Activated CD8-positive, alpha-beta T cell treated with anti-CD3 and anti-CD28 coated beads, Interleukin-2, amount 10 ng/mL, durations not matched to agents 7 days and 5 days (primary cell): ENCODE results near the gene SPECC1. TPM values are rescaled to one million over a fixed set of nuclear protein-coding genes. Genes with fewer than 3 reads are reported as not detected.
"Not testable (repeated sequence)": the region's sequence is repeated elsewhere in the genome, so short reads cannot be mapped to it uniquely, and the experiment has no call there.

Experiments
- ATAC-seq: fragments of 150-1000 bp; cut with Tn5 transposase; one replicate; pipeline ENCODE4 v1.10.0; 2021; ENCODE audit warnings: moderate library complexity
- CTCF ChIA-PET: fragments of 350-600 bp; sonication (Branson Sonifier 250); formaldehyde crosslinking; loops from one replicate; lab custom pipeline; 2021; ENCODE audit warnings: antibody characterized with exemption; lab: Charles Lee
- POLR2A ChIA-PET: fragments of 350-600 bp; sonication (Branson Sonifier 250); formaldehyde crosslinking; loops from one replicate; lab custom pipeline; 2021; ENCODE audit warnings: antibody characterized with exemption; lab: Charles Lee
- DNase-seq: peaks from one replicate; pipeline ENCODE4 v3.0.0-alpha.2; 2020
- H3K27ac Mint-ChIP-seq: one replicate; pipeline ENCODE4 v1.8.0; 2021; ENCODE audit warnings: mild to moderate bottlenecking, mixed read lengths
- H3K27me3 Mint-ChIP-seq: one replicate; pipeline ENCODE4 v1.8.0; 2021; ENCODE audit warnings: low read depth, mixed read lengths
- H3K36me3 Mint-ChIP-seq: one replicate; pipeline ENCODE4 v1.8.0; 2021; ENCODE audit warnings: low read depth, mixed read lengths
- H3K4me1 Mint-ChIP-seq: one replicate; pipeline ENCODE4 v1.8.0; 2021; ENCODE audit warnings: low read depth, mixed read lengths
- H3K4me3 Mint-ChIP-seq: one replicate; pipeline ENCODE4 v1.8.0; 2021; ENCODE audit warnings: mild to moderate bottlenecking, mixed read lengths
- H3K9me3 Mint-ChIP-seq: one replicate; pipeline ENCODE4 v1.8.0; 2022; ENCODE audit warnings: mixed read lengths; ENCODE audit not compliant: insufficient read depth
- total RNA-seq, 2 experiments: library from RNA; stranded (reverse); gene quantifications; one replicate each; pipeline ENCODE4 v1.2.3, GENCODE V29; 2021

Gene SPECC1
- total RNA-seq, 2 experiments from 2014 or later: 4.2 to 5.3 TPM

DNA sequence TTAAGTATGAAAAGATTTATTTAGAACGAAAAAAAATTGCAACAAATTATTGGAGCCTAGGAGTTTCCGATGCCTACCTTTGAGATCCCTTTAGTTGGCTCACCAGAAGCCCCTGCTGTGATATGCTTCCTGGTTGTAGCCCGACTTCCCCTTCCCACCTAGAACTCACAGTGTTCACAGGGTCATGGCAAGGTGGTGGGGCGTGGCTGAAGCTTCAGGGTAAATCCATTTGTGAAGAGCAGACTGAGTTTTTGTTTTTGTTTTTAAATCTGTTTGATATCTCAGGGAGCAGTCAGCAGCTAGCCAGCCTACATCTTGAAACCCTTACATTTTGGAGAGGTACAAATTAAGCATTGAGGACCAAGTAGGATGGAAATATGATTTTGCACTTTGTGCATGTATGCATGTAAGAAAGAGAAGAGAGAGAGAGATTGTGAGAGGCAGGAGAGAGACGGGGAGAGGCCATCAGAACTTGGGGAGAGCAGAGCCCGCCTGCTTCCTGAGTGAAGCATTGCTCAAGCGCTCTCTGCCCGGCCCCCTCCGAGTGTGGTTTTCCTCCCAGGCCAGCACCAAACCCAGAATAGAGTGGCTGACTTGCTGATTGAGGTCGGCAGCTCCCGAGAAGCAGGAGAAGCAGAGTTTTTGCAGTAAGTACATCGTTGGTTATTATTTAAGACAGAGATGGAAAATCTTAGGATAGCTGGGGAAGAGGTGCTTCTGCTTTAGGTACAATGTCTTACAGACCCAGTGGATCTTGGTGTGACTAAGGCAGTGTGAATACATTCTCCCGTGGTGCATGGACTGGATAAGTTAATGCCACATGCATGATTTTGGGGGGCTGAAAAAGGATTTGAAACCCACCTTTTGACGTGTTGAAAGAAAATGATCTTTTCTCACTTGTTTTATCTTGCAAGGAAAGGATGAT lies 64.2 kb downstream of the SPECC1 start:
- ATAC-seq (peak; percentile 97), DNase-seq (peak; percentile 70)
- Mint-ChIP-seq H3K27me3 (peaks cover 6% of the 10 kb centered on the region), H3K9me3 (no peaks in the 10 kb centered on the region), H3K27ac (peak overlapping the region; percentile 81), H3K4me1 (peaks cover 28% of the 10 kb centered on the region), H3K4me3 (peak overlapping the region; percentile 62), H3K36me3 (no peaks in the 10 kb centered on the region)
- CTCF ChIA-PET: interaction anchor here (1.2 to 1.4 kb wide), 3 partner anchors 17 to 65 kb away, joined by 3 to 4 read pairs (median 4); partner anchors contain the start of gene SPECC1
- POLR2A ChIA-PET: no interaction called here

DNA sequence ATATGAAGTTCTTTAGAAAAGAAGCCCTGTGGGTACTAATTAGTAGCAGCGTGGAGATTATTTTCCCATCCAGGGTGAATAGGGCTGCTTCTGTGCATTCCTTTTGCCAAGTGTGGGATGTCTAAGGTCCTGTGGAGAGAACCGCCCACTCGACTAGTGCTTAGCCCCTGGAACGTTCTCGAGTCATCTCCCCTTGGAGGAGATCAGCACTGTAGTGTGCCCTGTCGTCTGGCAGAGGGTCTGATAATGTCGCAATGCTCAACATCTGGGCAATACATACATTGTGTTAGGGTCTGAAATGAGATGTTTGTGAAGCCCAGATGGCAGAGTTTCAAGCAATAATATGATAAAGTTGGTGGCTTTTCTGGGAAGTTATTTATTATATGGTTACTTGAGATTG lies 64.8 kb downstream of the SPECC1 start:
- Mint-ChIP-seq H3K9me3 (no peaks in the 10 kb centered on the region), H3K36me3 (no peaks in the 10 kb centered on the region), H3K27ac (no peak overlapping the region), H3K4me3 (peak overlapping the region; percentile 62), H3K4me1 (peaks cover 28% of the 10 kb centered on the region), H3K27me3 (peaks cover 6% of the 10 kb centered on the region)
- ATAC-seq (no peak), DNase-seq (no peak)
- POLR2A ChIA-PET: no interaction called here
- CTCF ChIA-PET: interaction anchor here (1.1 to 1.6 kb wide), 3 partner anchors 64 to 81 kb away, joined by 3 to 4 read pairs (median 4); partner anchors contain the start of gene SPECC1

DNA sequence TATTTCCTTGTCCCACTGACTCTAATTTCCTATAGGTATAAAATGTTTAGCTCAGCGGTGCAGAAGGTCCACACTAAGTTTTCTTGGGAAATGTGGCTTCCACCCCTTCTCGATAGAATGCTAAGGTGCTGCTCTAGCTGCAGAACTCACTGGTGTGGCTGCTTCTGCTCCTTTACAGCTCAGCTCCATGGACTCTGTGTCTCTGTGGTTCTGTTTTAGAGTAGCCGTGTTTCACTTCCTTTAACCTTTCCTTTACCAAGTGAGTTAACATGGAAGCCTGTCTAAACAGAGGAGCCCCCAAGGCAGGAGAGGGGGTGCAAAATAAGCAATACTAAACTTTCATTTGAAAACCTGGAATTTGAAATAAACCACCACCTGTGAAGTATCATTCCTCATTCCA lies 65.3 kb downstream of the SPECC1 start:
- POLR2A ChIA-PET: no interaction called here
- no peaks in the 10 kb centered on the region for H3K36me3 Mint-ChIP-seq
- H3K4me3 Mint-ChIP-seq: peak overlapping the region; percentile 62
- H3K4me1 Mint-ChIP-seq: peaks cover 28% of the 10 kb centered on the region
- no peak overlapping the region for H3K27ac Mint-ChIP-seq
- H3K9me3 Mint-ChIP-seq: no peaks in the 10 kb centered on the region
- DNase-seq (no peak), ATAC-seq (no peak)
- H3K27me3 Mint-ChIP-seq: peaks cover 6% of the 10 kb centered on the region
- CTCF ChIA-PET: interaction anchor here (1.1 to 1.6 kb wide), 3 partner anchors 64 to 81 kb away, joined by 3 to 5 read pairs (median 4); partner anchors contain the start of gene SPECC1

DNA sequence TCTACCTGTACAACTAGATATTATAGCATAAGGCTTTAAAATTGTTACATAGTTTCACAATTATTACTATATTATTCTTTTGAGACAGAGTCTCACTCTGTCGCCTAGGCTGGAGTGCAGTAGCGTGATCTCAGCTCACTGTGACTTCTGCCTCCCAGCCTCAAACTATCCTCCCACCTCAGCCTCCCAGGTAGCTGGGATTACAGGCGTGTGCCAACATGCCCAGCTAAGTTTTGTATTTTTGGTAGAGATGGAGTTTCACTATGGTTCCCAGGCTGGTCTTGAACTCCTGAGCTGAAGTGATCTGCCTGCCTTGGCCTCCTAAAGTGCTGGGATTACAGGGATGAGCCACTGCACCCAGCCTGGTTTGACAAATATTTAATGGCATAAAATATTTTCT lies 67.0 kb downstream of the SPECC1 start:
- H3K4me3 Mint-ChIP-seq, H3K9me3 Mint-ChIP-seq, DNase-seq, H3K27ac Mint-ChIP-seq, H3K27me3 Mint-ChIP-seq, ATAC-seq, H3K36me3 Mint-ChIP-seq, POLR2A ChIA-PET: not testable (repeated sequence)
- CTCF ChIA-PET: interaction anchor here (1.0 to 1.6 kb wide), 2 partner anchors 13 to 91 kb away, joined by 3 to 4 read pairs; no protein-coding TSS in a partner anchor
- H3K4me1 Mint-ChIP-seq: peaks cover 28% of the 10 kb centered on the region

DNA sequence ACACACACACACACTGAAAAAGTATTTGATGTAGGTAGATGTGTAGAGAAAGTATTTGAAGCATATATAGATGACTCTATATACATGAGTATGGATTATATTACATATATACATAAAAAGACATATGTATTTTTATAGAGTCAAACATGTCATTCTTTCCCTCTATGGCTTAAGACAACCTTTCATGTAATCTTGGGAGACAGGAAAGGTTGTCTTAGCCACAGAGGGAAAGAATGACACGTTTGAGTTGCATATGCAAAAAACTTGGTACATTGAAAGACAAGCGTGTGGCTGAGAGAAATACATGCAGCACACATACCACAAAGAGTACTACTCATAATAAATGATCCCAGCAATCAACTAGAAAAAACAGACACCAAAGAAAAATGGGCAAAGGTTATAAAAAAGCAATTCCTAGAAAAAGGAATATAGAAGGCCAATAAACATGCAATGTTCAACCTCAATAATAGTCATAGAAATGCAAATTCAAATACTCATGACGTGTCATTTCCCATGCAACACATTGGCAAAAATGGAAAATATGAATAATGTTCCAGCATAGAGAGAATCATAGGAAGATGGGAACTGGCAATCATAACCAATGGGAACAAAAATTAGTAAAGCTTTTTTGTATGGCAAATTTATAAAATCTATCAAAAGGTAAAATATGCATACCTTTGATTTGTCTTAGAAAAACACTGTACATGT lies 69.0 kb downstream of the SPECC1 start:
- CTCF ChIA-PET: no interaction called here
- no peaks in the 10 kb centered on the region for H3K9me3 Mint-ChIP-seq

DNA sequence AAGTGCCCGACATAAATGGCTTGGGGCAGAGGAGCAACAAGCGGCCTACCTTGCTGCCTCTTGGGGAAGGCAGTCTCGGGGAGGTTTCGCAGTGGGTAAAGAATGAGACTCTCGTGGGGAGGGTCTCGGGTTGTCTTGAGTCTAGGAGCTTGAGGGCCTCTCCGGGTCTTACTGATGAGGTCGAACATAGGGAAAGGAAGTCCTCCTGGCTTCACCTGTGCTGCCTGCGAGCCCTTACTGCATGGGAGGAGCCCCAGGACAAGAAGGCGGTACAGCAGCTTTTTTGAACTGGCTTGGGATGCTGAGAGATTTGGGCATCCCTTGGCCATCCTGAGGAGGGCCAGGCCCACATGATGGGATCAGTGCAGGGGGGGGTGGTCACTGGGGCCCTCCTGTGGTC lies 71.4 kb downstream of the SPECC1 start:
- H3K36me3 Mint-ChIP-seq: no peaks in the 10 kb centered on the region
- ATAC-seq: no peak
- H3K27ac Mint-ChIP-seq: no peak overlapping the region
- H3K4me1 Mint-ChIP-seq: peaks cover 6% of the 10 kb centered on the region
- no peaks in the 10 kb centered on the region for H3K9me3 Mint-ChIP-seq
- POLR2A ChIA-PET: interaction anchor here (0.7 kb wide), 1 partner anchor 102 kb away, joined by 3 read pairs; no protein-coding TSS in a partner anchor
- no peak for DNase-seq
- peaks cover 3% of the 10 kb centered on the region for H3K27me3 Mint-ChIP-seq
- no peak overlapping the region for H3K4me3 Mint-ChIP-seq
- CTCF ChIA-PET: no interaction called here

More for the DNA sequence above, 69.0 kb downstream of the SPECC1 start:
- POLR2A ChIA-PET: no interaction called here
- Mint-ChIP-seq H3K27ac (no peak overlapping the region), H3K27me3 (peaks cover 3% of the 10 kb centered on the region), H3K4me3 (no peak overlapping the region), H3K36me3 (no peaks in the 10 kb centered on the region), H3K4me1 (peaks cover 23% of the 10 kb centered on the region)
- DNase-seq: no peak
- no peak for ATAC-seq

DNA sequence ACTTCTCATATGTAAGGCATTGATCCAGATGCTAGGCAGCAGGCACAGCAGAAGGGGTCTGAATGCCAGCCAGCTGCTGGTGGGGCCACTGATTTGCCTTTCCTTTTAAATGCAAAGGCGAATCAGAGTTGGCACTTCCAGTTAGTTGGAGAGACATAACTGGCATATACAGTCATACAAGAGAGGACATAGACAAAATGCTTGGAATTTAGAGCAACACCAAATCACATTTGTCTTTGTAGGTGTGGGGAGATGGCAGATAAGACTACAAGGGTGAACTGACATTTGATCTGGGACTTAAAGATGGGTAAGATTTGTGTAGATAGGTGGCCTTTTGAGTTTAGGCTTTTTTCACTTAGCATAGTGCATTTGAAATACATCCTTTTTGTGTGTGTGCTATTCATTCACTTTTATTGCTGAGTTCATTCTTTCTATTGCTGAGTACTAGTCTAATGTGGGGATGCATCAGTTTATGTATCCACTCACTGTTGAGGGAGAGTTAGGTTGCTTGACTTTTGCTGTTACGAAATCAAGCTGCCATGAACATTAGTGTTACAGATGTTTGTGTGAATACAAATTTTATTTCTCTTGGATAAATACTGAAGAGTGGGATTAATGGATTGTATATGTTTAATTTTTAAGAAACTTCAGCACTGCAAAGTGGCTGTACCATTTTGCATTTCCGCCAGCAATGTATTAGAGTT lies 74.1 kb downstream of the SPECC1 start:
- no peak overlapping the region for H3K4me3 Mint-ChIP-seq
- H3K36me3 Mint-ChIP-seq: no peaks in the 10 kb centered on the region
- CTCF ChIA-PET: no interaction called here
- DNase-seq (no peak), ATAC-seq (no peak)
- H3K27me3 Mint-ChIP-seq: peaks cover under 1% of the 10 kb centered on the region
- H3K27ac Mint-ChIP-seq: no peak overlapping the region
- no peaks in the 10 kb centered on the region for H3K9me3 Mint-ChIP-seq
- POLR2A ChIA-PET: no interaction called here
- no peaks in the 10 kb centered on the region for H3K4me1 Mint-ChIP-seq

DNA sequence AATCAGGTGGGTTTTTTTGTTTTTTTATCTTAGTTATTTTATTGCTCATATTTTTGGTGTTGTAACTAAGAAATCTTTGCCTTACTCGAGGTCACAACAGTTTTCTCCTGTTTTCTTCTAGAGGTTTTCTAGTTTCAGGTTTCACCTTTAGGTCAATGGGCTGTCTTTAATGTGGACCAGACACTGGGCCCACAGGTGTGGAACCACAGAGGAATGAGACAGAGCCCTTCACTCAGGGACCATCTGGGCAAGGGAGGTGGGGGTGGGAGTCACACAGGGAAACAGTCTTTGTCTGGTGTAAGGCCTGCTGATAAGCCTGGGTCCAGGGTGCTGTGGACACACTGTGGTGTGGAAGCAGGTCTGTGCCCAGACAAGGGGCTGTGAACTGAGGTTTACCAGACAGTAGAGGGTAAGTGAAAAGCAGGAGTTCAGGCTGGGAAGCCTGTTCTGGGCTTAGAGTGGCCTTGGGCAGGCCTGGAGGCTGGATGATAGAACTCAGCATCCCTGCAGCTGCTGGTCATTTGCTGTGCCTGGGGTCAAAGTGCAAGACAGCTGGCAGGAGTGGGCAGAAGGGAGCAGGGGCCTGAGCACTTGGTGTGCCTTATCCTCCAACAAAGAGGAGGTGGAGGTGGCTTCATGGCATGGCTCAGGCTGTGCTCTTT lies 75.6 kb downstream of the SPECC1 start:
- Mint-ChIP-seq H3K4me3 (no peak overlapping the region), H3K9me3 (no peaks in the 10 kb centered on the region), H3K27me3 (no peaks in the 10 kb centered on the region), H3K27ac (no peak overlapping the region), H3K36me3 (no peaks in the 10 kb centered on the region), H3K4me1 (peaks cover 3% of the 10 kb centered on the region)
- ChIA-PET CTCF (no interaction called here), POLR2A (no interaction called here)
- ATAC-seq (no peak), DNase-seq (no peak)

DNA sequence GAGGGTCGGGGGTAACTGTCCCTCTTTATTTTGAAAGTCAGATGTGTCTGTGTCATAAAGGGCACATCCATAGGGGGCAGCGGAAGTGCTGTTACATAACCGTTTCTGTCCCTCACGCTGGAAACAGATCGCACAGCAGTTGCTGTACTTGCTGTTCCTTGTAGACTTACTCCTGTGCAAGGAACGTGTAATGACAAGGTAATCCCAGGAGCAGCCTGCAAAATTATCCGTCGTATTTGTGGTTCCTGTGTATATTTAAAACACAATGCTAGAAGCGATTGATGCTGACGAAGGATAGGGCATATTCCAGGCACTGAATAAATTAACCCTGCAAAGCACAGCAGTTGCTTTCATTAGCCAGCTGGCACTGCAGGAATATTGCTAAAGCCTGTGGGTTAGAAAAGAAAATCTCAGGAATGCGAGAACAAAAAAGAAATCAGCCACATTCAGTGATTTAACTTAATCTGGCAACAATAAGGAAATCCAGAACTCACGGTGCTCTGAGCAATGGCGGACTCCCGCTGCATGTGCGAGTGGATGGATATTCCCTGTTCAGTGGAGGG lies 76.2 kb downstream of the SPECC1 start:
- Mint-ChIP-seq H3K36me3 (no peaks in the 10 kb centered on the region), H3K4me3 (no peak overlapping the region), H3K27ac (no peak overlapping the region), H3K4me1 (peaks cover 9% of the 10 kb centered on the region), H3K27me3 (no peaks in the 10 kb centered on the region), H3K9me3 (no peaks in the 10 kb centered on the region)
- ChIA-PET POLR2A (no interaction called here), CTCF (no interaction called here)
- ATAC-seq (no peak), DNase-seq (no peak)

DNA sequence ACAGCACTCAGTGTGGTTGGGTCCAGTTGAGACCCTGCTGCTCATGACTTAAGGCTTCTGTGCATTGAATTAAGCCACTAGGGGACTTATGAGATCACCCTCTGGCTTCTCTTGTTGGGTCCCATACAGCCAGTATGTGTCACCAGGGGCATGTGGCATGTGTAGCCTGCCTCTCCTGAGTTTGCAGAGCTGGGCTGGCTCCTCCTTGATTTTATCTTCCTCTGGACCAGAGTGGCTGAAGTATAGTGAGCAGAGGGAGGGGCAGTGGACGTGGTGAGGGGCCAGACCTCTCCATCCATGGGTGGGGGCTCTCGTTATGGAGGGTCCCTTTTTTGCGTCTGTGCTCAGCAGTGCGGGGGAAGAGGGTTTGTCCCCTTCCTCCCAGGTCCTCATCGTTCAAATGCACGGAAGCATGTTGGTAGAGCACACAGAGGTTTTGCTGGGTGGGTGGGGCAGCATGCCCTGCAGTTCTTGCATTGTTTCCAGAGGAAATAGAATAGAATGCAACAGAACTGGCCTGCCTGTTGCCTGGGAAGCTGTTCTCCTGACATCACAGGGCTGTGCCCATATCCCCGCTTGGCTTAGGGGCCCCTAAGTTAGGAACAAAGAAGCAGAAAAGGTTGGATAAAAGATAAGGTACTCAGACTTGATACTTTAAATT lies 77.4 kb downstream of the SPECC1 start:
- Mint-ChIP-seq H3K27ac (no peak overlapping the region), H3K36me3 (no peaks in the 10 kb centered on the region), H3K9me3 (no peaks in the 10 kb centered on the region), H3K27me3 (no peaks in the 10 kb centered on the region), H3K4me3 (no peak overlapping the region), H3K4me1 (peaks cover 13% of the 10 kb centered on the region)
- no peak for ATAC-seq
- DNase-seq: no peak
- CTCF ChIA-PET: no interaction called here
- POLR2A ChIA-PET: no interaction called here
